ENCODE measurements around the gene KLK3.

- TF ChIP-seq EP300 (IDR thresholded peaks at IDR 0.05) (no peak), POLR2AphosphoS5 (IDR thresholded peaks at IDR 0.05) (no peak), CTCF (IDR thresholded peaks at IDR 0.05) (no peak), POLR2A (IDR thresholded peaks at IDR 0.05) (no peak)
Observed at GRCh38 chr19:50826492-50827240, 28.0 kb upstream of the KLK3 start.

Data from sigmoid colon (tissue), 4 donors.